HG02840 (cell line): ENCODE data around the gene IFNA16.
"Not testable (repeated sequence)": the region's sequence is repeated elsewhere in the genome, so short reads cannot be mapped to it uniquely, and the experiment has no call there.

Source experiments
- ATAC-seq: cut with Tn5 transposase; IDR thresholded peaks from one replicate; pipeline ENCODE4 v1.9.1; 2021; ENCODE audit warnings: mild to moderate bottlenecking, moderate library complexity, moderate number of reproducible peaks; ENCODE audit not compliant: unreplicated experiment, low FRiP score

Gene IFNA16

DNA sequence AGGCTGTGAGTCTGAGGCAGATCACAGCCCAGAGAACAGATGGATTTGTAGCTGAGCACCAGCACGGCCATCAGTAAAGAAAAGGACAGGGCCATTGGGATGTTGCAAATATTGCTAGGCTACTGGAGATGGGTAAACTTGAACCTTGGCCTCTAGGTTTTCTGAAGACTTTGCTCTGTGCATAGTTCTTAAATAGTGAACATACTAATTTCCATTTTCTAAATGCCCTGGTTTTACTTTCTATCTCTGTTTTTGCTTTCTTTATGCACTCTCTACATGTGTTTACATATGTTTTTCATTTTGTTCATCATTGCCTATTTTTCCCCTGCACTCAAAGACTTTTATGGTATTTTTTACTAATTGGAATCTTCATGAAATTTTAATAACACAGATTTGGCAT lies at the start of gene IFNA16:
Gene IFNA16 (minus strand): TSS at position 101 of the 400 bp plus-strand sequence. CDS start 6 bp downstream, at position 95.
- ATAC-seq = not testable (repeated sequence)

DNA sequence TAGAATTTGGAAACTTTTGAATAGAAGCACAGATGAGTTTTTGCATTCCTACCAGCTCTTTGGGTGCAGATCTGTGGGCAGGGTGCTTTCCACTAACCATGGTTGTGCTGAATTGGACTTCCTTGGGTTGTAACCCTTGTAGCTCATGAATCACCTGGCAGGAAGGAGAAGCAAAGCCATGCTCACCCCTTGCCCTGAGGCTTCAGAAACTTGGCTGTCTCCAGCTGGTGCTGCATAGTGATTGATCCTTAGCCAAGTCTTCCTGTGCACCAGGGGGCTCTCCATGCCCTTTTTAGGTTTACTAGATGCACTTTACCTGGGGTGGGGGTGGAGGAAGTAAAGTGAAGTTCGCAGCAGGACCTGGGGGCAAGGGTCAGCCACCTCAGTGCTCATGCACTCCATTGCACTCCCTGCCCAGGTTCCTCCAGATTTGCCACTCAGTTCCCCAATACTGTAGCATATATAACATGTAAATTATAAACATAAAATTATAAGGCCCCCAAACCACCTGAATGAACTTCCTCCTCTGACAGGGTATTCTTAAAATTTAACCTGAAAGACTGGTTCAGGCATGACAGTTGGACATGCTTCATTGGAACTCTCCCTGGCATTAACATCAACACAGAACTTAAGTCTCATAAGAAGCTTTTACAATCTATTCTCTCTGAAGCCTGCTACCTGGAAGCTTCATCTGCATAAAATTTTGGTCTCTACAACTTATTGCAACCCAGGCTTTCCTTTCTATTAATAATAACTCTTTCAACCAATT lies 48.5 kb upstream of the IFNA16 start:
- ATAC-seq = no peak

DNA sequence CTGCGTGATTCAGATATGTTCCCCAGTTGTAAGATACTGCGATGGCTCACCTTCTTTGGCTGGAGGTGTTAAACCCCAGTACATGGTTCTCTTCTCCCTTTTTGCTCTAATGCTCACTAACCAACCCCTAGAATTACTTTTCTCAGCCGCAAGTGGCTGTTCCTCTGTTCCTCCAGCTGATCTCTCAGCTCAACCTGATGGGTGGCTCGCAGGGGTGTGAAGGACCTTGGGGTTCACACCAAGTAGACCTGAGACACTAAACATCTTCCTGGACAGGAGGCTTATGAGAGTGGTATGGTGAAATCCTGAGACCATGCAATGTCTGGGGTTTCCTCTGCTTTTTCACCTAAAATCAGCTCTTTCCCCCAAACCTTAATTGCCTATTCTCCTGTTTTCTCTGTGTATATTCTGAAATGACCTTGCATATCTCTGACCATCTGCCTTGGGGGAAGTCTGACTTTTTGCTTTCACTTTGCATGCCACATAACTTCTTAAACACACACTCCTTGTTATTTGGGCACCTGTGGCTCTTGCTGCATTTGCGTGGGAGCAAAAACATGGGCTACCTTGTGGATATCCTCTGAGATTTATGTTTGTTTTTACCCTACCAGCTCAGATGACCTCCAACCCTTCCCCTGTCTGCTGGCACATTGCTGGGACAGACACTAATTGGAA lies 38.6 kb upstream of the IFNA16 start:
- ATAC-seq = no peak

DNA sequence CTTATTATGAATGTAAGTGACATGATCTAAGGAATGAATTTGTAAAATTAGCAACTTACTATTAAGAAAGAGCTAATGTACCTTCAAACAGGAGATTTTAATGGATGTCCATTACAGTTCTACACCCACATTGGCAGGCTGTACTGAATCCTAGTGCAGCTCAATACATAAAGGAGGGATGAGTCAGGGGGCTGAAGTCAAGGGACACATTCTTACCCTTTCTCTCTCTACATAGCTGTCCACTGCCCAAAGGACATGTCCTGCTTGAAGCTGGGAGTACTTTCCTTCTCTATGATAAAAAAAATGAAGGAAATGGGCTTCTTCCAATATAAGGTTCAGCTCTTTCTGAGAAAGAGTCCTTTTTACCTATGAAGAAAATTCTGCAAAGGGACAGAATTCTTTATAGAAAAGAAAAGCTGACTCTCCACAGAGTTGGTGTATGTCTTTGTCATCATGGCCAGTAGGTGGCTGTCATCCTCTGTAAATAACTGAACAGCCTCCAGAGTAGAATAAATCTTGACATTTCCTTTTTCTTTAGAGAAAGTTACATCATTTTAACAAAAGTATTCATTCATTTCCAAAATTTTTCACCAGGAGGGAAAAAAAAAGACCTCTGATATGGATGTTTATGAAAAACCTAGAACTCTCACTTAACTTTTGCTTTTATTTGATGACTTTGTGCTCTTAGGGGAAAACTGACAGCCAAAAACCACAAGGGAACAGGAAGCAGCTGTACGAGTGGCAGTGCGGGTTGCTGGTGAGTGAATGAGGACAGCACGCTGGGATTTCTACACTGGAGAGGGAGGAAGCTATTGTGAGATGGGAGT lies 35.8 kb upstream of the IFNA16 start:
- ATAC-seq = no peak

DNA sequence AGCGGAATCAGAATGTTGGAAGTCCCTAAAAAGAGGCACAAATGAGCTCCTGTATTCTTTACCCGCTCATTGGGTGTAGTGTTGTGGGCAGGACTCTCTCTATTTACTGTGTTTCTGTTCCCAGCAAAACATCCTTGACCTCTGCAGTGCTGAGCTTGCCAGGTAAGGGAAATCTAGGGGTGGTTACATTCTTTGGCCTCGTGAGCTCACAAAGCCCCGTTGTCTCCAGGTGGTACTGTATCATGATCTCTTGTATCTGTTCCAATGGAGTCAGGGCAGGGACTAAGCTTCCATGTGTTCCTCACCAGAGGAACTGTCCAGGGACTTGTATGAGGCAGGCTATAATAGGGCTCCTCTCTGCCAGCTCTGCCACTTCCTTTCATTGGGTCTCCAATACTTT lies 34.5 kb upstream of the IFNA16 start:
- no peak for ATAC-seq

DNA sequence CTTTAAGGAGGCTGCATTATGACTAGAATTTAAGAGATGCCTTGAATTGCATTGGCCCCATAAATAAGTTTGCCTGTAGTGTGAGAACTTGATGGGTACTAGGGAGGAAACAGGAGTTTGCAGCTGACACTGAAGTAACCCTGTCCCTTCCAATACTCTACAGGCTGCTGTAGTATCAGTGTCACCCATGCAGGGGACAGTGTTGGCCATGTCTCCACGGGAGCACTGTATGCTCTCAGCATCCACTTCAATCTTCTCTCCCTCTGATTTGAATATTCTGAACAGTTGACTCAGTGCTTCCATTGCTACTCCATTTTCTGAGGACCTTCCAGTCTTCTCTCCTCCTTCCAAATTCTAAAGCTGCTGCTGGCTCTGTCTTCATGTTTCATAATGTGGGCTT lies 34.1 kb upstream of the IFNA16 start:
- ATAC-seq = no peak

DNA sequence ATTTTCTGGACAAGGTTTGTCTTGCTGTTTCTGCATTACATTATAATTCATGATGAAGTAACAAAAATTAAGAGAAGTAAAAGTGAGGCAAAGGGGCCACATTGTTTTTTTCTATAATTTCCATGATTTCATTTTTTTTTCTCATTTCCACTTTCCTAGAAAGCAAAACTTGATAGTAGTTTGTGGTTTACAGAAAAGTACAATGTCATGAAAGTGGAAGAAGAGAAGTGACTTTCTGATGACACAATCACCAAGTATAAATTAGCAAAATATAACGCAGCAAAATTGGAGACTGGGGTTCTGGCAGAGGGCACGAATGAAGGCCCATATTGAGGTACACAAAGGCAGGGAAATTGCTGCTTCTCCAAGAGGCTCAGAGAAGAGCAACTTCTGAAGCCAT lies 27.7 kb upstream of the IFNA16 start:
- ATAC-seq = no peak

DNA sequence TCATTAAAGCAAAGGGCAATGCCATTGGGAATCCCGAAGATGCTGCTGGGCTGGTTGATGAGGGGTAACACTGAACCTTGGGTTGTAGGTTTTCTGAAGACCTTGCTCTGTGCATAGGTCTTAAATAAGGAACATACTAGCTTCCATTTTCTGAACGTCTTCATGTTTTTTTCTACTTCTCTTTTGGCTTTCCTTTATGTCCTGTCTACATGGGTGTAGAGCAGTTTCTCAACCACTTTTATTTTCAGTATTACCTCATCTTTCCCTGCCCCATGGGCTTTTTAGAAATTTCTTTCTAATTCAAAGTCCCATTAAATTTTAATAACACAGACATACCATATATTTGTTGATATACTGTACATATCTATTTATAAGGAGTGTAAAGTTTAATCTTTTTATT lies 22.8 kb upstream of the IFNA16 start, which contains the start of gene IFNA14:
Gene IFNA14 (minus strand): TSS at position 95 of the 400 bp plus-strand sequence. CDS start 70 bp downstream, at position 25.
- ATAC-seq = no peak

DNA sequence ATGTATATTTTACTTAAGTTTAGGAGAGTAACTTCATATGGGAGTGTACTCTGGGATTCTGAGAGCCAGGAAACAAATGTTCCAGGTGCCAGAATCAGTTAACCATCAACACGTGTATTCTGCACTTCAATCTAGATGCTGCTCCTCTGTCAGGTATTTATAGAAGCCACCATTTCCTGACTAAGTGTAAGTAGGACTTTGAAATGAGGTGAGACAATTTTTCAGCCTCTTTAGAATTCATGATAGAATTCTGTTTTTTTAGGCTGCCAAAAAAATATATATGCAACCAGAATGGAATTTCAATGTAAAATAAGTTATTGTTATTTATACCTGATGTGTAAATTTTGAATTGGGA lies 19.2 kb upstream of the IFNA16 start:
- not testable (repeated sequence) for ATAC-seq

DNA sequence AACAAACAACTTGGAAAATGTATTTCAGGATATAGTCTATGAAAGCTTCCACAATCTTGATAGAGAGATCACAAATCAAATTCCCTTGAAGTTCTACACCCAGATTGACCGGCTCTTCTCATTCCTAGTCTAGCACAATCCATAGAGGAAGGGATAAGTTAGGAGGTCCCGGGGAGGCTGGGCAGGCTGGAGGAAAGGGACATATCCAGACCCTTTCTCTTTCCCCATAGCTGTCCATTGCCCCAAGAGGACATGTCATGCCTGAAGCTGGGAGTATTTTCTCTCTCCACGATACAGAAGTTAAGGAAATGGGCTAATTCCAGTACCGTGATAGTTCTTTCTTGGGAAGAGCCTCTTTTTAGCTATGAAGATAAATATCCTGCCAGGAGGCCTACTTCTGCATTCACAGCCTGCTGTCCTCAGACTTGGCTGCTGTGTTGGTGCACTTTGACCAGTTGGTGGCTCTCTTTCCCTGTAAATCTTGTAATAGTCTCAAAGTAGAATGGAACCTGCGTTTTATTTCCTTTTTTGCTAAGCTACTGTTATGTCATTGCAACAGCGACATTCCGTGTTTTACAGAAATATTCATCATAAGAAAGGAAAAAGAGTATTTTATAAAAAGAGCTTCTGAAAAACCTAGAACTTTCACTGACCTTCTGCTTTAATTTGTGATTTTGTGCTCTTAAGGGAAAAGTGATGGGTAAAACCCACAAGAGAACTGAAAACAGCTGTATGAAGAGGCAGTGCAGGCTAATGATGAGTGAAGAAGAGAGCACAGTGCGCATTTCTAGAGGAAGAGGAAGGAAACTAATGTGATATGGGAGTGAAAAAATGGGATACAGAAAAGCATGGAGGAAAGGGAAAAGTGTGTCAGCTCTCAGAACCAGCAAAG lies 18.6 kb upstream of the IFNA16 start:
- peak; percentile 77 for ATAC-seq

DNA sequence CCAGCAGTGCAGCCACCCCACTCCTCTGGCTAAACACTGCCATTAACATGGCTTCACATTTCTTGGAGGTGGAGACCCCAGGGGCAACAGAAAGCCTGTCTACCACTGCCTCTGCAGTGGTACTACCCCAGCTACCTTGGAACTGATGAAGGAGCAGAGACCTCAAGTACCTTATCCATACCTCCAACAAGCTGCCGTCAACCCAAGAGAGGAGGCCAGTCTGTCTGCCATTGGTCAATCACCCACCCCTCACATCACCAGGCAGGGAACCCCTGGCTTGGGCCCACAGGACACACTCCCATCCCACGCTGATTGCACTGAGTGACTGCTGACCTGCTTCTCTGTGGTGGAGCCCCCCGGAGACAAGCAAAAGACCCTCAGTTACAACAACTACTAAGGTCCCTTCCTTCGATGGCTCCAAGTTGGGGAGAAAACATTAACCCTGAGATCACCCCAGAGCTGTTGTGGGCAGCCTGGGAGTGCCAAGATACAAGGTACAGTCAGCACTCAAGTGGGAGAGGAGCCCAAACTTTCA lies 17.1 kb upstream of the IFNA16 start:
- ATAC-seq = no peak

DNA sequence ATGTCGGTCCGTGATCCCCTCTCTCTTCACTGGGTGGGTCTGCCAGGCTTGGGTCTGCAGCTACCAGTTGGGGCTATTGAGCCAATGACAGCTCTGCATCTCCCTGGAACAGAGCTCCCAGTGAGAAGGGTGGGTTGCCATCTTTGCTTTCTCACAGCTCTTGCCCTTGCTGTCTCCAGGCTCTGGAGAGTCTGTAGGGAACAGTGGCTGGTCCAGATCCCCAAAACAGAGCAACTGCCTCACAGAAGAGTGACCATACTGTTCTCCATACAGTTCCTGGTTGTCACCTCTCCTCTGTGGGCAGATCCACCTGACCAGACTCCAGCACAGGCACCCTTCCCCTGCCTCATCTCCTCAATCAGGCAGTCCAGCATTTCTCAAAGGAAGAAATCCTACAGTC lies 16.1 kb upstream of the IFNA16 start:
- ATAC-seq = no peak

DNA sequence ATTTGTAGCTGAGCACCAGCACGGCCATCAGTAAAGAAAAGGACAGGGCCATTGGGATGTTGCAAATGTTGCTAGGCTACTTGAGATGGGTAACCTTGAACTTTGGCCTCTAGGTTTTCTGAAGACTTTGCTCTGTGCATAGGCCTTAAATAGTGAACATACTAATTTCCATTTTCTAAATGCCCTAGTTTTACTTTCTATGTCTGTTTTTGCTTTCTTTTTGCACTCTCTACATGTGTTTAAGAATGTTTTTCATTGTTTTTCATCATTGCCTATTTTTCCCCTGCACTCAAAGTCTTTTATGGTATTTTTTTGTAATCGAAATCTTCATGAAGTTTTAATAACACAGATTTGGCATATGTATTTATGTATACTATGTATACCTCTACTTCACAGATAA lies 11.0 kb upstream of the IFNA16 start, which contains the start of gene IFNA17:
Gene IFNA17 (minus strand): TSS at position 101 of the 400 bp plus-strand sequence. CDS start 49 bp downstream, at position 52.
- no peak for ATAC-seq

DNA sequence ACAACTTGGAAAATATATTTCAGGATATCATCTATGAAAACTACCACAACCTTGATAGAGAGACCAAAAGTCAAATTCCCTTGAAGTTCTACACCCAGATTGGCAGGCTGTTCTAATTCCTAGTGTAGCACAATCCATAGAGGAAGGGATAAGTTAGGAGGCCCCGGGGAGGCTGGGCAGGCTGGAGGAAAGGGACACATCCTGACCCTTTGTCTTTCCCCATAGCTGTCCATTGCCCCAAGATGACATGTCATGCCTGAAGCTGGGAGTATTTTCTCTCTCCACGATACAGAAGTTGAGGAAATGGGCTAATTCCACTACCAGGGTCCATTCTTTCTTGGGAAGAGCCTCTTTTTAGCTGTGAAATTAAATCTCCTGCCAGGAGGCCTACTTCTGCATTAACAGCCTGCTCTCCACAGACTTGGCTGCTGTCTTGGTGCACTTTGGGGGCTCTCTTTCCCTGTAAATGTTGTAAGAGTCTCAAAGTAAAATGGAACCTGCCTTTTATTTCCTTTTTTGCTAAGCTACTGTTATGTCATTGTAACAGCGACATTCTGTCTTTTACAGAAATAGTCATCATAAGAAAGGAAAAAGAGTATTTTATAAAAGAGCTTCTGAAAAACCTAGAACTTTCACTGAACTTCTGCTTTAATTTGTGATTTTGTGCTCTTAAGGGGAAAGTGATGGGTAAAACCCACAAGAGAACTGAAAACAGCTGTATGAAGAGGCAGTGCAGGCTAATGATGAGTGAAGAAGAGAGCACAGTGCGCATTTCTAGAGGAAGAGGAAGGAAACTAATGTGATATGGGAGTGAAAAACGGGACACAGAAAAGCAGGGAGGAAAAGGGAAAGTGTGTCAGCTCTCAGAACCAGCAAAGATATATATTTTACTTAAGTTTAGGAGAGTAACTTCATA lies 3.4 kb downstream of the IFNA16 start:
- ATAC-seq = not testable (repeated sequence)

DNA sequence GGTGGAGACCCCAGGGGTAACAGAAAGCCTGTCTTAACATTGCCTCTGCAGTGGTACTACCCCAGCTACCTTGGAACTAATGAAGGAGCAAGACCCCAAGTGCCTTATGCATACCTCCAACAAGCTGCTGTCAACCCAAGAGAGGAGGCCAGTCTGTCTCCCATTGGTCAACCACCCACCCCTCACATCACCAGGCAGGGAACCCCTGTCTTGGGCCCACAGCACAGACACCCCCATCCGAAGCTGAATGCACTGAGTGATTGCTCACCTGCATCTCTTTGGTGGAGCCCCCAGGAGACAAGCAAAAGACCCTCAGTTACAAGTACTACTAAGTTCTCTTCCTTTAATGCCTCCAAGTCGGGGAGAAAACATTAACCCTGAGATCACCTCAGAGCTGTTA lies 5.0 kb downstream of the IFNA16 start:
- not testable (repeated sequence) for ATAC-seq

DNA sequence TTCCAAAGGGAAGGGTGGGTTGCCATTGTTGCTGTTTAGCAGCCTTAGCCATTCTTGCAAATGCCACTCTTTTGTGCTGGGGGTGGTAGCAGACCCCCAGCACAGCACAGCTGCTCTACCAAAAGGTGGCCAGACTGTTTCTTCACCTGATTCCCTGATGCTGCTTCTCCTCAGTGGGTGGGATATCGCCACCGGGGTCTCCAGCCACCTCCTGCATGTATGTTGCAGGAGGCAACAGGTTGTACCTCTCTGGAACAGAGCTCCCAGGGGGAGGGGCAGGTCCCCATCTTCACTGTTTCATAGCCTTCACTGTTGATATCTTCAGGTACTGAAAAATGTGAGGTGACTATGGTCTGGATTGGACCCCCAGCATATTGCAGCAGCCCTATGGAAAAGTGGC lies 6.3 kb downstream of the IFNA16 start:
- not testable (repeated sequence) for ATAC-seq

DNA sequence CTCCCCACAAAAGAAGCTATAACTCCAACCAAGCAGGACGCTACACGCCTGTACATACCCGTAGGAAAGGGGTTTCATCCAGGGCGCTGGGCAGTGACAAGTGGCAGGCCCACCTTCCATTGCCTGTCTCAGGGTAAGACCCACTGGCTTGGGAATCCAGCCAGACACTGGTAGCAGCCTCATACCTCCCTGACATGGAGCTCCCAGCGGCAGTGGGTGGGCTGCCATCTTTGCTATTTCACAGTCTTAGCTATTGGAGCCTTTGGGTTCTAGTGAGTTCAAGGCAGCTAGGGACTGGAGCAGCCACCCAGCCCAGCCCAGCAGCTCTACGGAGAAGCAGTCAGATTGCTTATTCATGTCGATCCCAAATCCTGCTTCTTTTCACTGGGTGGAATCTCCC lies 6.8 kb downstream of the IFNA16 start:
- no peak for ATAC-seq

DNA sequence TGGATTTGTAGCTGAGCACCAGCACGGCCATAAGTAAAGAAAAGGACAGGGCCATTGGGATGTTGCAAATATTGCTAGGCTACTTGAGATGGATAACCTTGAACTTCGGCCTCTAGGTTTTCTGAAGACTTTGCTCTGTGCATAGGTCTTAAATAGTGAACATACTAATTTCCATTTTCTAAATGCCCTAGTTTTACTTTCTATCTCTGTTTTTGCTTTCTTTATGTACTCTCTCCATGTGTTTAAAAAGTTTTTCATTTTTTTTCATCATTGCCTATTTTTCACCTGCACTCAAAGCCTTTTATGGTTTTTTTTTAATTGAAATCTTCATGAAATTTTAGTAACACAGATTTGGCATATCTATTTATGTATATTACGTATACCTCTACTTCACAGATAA lies 10.1 kb downstream of the IFNA16 start, which contains the start of gene IFNA10:
Gene IFNA10 (minus strand): TSS at position 101 of the 400 bp plus-strand sequence. CDS start 46 bp downstream, at position 55.
- ATAC-seq = not testable (repeated sequence)
